Sigmoid colon (tissue), 7 donors: ENCODE measurements around the gene TLR10. TPM values are rescaled to one million over a fixed set of nuclear protein-coding genes. Genes with fewer than 3 reads are reported as not detected.

Experiments
- DNase-seq: peaks from one replicate; pipeline ENCODE4 v3.0.0-alpha.2; 2019
- H3K27ac ChIP-seq, 4 donors: fragments of 200-600 bp; sonication (generic); one replicate each; pipeline ENCODE4 v1.5.1; 2016 to 2019; ENCODE audit warnings: mild to moderate bottlenecking in 1 of 4
- H3K27me3 ChIP-seq, 3 donors: fragments of 200-600 bp; sonication (generic); one replicate each; pipeline ENCODE4 v1.5.1; 2019; ENCODE audit warnings: mild to moderate bottlenecking in 1 of 3
- H3K36me3 ChIP-seq, 4 donors: fragments of 200-600 bp; sonication (generic); one replicate each; pipeline ENCODE4 v1.5.1; 2016 to 2019
- H3K4me1 ChIP-seq, 4 donors: fragments of 200-600 bp; sonication (generic); one replicate each; pipeline ENCODE4 v1.5.1; 2017 to 2019
- H3K4me3 ChIP-seq, 4 donors: fragments of 200-600 bp; sonication (generic); one replicate each; pipeline ENCODE4 v1.5.1; 2017 to 2019; ENCODE audit warnings: mild to moderate bottlenecking in 2 of 4, moderate library complexity in 1 of 4
- H3K9me3 ChIP-seq, 4 donors: fragments of 200-600 bp in 3 of 4; sonication (generic) in 3 of 4; one replicate each; pipeline versions ENCODE4 v1.5.1 to v1.6.1; 2013 to 2019
- EP300 ChIP-seq, 4 donors: sonication (generic); formaldehyde crosslinking; IDR thresholded peaks; one replicate each; pipeline ENCODE4 v1.6.1; 2017; ENCODE audit warnings: antibody characterized with exemption in 4 of 4
- POLR2A ChIP-seq, 2 donors: fragments of 450-650 bp; IDR thresholded peaks; one replicate each; pipeline ENCODE4 v1.6.1; 2016; ENCODE audit warnings: antibody characterized with exemption in 2 of 2, mild to moderate bottlenecking in 2 of 2, moderate library complexity in 2 of 2
- POLR2AphosphoS5 ChIP-seq, 4 donors: sonication (generic); formaldehyde crosslinking; IDR thresholded peaks; one replicate each; pipeline ENCODE4 v1.6.1; 2017; ENCODE audit warnings: antibody characterized with exemption in 4 of 4
- WGBS, 2 donors: extraction: QIAGEN DNeasy Blood & Tissue Kit; methylation state at CpG; one replicate each; pipeline ENCODE4 v1.1.7; 2013; 5-methylcytosine and 5-hydroxymethylcytosine counted together
- intact Hi-C: fragments of 100-400 bp; cut with DNase I; formaldehyde crosslinking; loops from one replicate; pipeline ENCODE4 v1.15.1; 2023
- polyA plus RNA-seq, 3 donors: library from polyadenylated mRNA; stranded (reverse); fragments of 200-250 nt; gene quantifications; one replicate each; pipeline ENCODE4 v1.2.3, GENCODE V29; 2013
- total RNA-seq, 4 donors: library from RNA; depleted of rRNA; stranded (reverse); fragments of >200 nt; gene quantifications; one replicate each; pipeline ENCODE4 v1.1.0, GENCODE V29; 2016
- TF ChIP-seq, protein P1 (sequence below), 4 experiments: fragments of 450-650 bp in 3 of 4; fragments of 200-600 bp in 1 of 4; IDR thresholded peaks; one replicate each; pipeline ENCODE4 v1.5.1; 2016 to 2019; ENCODE audit warnings: antibody characterized with exemption in 4 of 4, mild to moderate bottlenecking in 3 of 4, moderate library complexity in 2 of 4
- donor health status: healthy with polysubstance abuse.
- donor health status: Bipolar disorder and iron deficiency.
- donor health status: healthy.

TLR10 gene
- total and polyA plus RNA-seq, 7 donors, result under 0.01 to 6.8 (median 0.16) TPM; not detected in 2

DNA sequence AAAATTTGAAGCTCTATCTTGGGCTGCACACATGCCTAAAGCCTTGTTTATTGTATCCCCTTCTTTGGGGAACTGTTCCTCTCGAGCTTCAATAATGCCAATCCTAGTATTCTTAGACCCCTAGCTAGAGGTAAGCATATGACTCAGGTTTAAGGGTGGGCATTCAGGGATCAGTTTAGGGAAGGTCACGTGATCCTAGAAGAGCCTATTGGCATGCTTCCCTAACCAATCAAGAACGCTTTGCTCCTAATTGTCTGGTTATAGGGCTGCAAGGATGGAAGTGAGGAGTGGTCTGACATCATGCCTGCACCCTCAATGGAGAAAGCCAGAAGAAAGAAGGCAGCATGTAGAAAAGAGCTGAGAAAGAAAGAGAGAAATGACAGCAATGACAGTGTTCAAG is 46.9 kb downstream of the TLR10 start:
- Histone ChIP-seq H3K4me1 (peaks cover 0 to 5% (median 3%) of the 10 kb centered on the region in 4 donors), H3K36me3 (no peaks in the 10 kb centered on the region), H3K4me3 (no peak overlapping the region), H3K27me3 (no peaks in the 10 kb centered on the region), H3K27ac (no peak overlapping the region), H3K9me3 (no peaks in the 10 kb centered on the region)
- TF ChIP-seq, protein P1, sequence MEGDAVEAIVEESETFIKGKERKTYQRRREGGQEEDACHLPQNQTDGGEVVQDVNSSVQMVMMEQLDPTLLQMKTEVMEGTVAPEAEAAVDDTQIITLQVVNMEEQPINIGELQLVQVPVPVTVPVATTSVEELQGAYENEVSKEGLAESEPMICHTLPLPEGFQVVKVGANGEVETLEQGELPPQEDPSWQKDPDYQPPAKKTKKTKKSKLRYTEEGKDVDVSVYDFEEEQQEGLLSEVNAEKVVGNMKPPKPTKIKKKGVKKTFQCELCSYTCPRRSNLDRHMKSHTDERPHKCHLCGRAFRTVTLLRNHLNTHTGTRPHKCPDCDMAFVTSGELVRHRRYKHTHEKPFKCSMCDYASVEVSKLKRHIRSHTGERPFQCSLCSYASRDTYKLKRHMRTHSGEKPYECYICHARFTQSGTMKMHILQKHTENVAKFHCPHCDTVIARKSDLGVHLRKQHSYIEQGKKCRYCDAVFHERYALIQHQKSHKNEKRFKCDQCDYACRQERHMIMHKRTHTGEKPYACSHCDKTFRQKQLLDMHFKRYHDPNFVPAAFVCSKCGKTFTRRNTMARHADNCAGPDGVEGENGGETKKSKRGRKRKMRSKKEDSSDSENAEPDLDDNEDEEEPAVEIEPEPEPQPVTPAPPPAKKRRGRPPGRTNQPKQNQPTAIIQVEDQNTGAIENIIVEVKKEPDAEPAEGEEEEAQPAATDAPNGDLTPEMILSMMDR (IDR thresholded peaks at IDR 0.05), result no peak
- TF ChIP-seq POLR2AphosphoS5 (IDR thresholded peaks at IDR 0.05) (no peak), EP300 (IDR thresholded peaks at IDR 0.05) (no peak)
- 89 to 93% methylated on average over 3 of the region's 3 CpGs for WGBS, 2 donors
- no peak for DNase-seq
- intact Hi-C loops, result no loop called here

DNA sequence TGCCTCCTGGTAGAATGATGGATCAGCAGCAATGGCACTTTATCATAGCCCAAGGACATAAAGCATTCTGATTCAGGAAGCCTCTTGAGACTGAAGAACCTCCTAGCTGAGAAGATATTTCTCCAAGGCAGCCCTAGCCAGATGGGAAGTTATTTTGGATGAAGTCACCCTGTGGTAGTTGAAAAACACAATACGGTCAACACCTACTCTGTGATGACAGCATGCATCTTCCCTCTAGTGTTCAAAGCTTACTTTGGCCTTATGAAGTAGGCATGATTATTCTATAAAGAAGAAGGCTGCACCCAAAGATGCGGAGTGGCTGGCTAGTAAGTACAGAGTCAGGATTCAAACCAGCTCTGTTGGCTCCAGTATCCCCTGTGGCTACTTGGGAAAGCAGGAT is 47.9 kb downstream of the TLR10 start:
- intact Hi-C loops, result no loop called here
- H3K9me3 ChIP-seq, result no peaks in the 10 kb centered on the region
- 91 to 96% methylated on average over 2 of the region's 2 CpGs for WGBS, 2 donors
- H3K27me3 ChIP-seq, result no peaks in the 10 kb centered on the region
- TF ChIP-seq POLR2AphosphoS5 (IDR thresholded peaks at IDR 0.05) (no peak), POLR2A (IDR thresholded peaks at IDR 0.05) (no peak), EP300 (IDR thresholded peaks at IDR 0.05) (no peak)
- TF ChIP-seq, protein P1 (IDR thresholded peaks at IDR 0.05), result no peak
- no peak overlapping the region for H3K4me3 ChIP-seq
- DNase-seq, result no peak
- H3K27ac ChIP-seq, result no peak overlapping the region
- no peaks in the 10 kb centered on the region for H3K36me3 ChIP-seq
- H3K4me1 ChIP-seq, result peaks cover 0 to 9% (median 7%) of the 10 kb centered on the region in 4 donors

DNA sequence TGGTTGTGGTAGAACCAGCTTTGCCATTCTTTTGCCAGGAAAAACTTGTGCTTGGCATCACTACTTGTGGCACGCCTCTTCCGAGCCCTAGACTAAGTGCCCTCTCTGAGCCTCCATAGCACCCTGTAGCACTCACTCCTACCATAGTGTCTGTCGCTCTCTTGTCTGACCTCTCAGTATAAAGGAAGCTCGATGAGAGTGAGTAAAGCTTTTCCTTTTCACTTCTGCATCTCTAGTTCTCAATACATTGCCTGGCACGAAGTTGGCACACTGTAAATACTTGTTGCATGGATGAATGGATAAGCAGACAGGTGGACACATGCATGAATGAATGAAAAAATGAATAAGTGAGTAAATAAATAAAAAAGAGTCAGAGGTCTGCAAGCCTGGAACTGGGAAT is 48.3 kb downstream of the TLR10 start:
- H3K4me1 ChIP-seq, result peaks cover 0 to 9% (median 7%) of the 10 kb centered on the region in 4 donors
- no peaks in the 10 kb centered on the region for H3K27me3 ChIP-seq
- no peak for DNase-seq
- TF ChIP-seq POLR2A (IDR thresholded peaks at IDR 0.05) (no peak), POLR2AphosphoS5 (IDR thresholded peaks at IDR 0.05) (no peak), EP300 (IDR thresholded peaks at IDR 0.05) (no peak)
- TF ChIP-seq, protein P1 (IDR thresholded peaks at IDR 0.05), result no peak
- no peak overlapping the region for H3K27ac ChIP-seq
- intact Hi-C loops, result no loop called here
- 89 to 96% methylated on average over 5 of the region's 5 CpGs for WGBS, 2 donors
- no peaks in the 10 kb centered on the region for H3K36me3 ChIP-seq
- H3K4me3 ChIP-seq, result no peak overlapping the region
- H3K9me3 ChIP-seq, result no peaks in the 10 kb centered on the region

DNA sequence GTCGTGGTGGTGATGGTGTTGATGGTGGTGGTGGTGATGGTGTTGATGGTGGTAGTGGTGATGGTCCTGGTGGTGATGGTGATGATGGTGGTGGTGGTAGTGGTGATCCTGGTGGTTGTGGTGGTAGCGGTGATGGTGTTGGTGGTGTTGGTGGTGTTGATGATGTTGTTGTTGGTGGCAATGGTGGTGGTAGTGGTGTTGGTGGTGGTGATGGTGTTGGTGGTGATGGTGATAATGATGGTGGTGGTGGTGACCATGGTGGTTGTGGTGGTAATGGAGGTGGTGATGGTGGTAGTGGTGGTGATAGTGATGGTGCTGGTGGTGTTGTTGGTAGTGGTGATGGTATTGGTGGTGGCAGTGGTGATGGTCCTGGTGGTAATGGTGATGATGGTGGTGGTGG is 49.1 kb downstream of the TLR10 start:
- 96 to 97% methylated on average over 2 of the region's 2 CpGs for WGBS, 2 donors
- intact Hi-C loops, result no loop called here
- Histone ChIP-seq H3K4me1 (peaks cover 0 to 9% (median 7%) of the 10 kb centered on the region in 4 donors), H3K4me3 (no peak overlapping the region), H3K9me3 (no peaks in the 10 kb centered on the region), H3K36me3 (no peaks in the 10 kb centered on the region), H3K27me3 (no peaks in the 10 kb centered on the region), H3K27ac (no peak overlapping the region)
- TF ChIP-seq EP300 (IDR thresholded peaks at IDR 0.05) (no peak), POLR2AphosphoS5 (IDR thresholded peaks at IDR 0.05) (no peak), POLR2A (IDR thresholded peaks at IDR 0.05) (no peak)
- TF ChIP-seq, protein P1 (IDR thresholded peaks at IDR 0.05), result no peak
- no peak for DNase-seq
